HUES48 (cell line): ENCODE data around the gene ATG4B.
A peak's percentile ranks its signal among the peaks of the same experiment; 100 is the strongest.

Source experiments
- H3K27ac ChIP-seq: one replicate; pipeline ENCODE4 v1.7.0; 2013; ENCODE audit warnings: low read depth, low read length, inconsistent platforms
- H3K27me3 ChIP-seq: 2 replicates; pipeline ENCODE4 v1.6.1; 2013; ENCODE audit warnings: mild to moderate bottlenecking, low read length; ENCODE audit not compliant: control insufficient read depth, insufficient read depth
- H3K36me3 ChIP-seq: 2 replicates; pipeline ENCODE4 v1.6.1; 2013; ENCODE audit warnings: low read length; ENCODE audit not compliant: control insufficient read depth, insufficient read depth
- H3K4me1 ChIP-seq: 2 replicates; pipeline ENCODE4 v1.6.1; 2013; ENCODE audit warnings: mild to moderate bottlenecking, low read length; ENCODE audit not compliant: control insufficient read depth, insufficient read depth
- H3K4me3 ChIP-seq: 2 replicates; pipeline ENCODE4 v1.5.1; 2013; ENCODE audit warnings: mild to moderate bottlenecking, low read depth, low read length
- H3K9ac ChIP-seq: 2 replicates; pipeline ENCODE4 v1.6.1; 2013; ENCODE audit warnings: mild to moderate bottlenecking, low read depth, low read length, moderate library complexity
- H3K9me3 ChIP-seq: 2 replicates; pipeline ENCODE4 v1.6.1; 2013; ENCODE audit warnings: low read length; ENCODE audit not compliant: control insufficient read depth, insufficient read depth

Gene ATG4B

DNA sequence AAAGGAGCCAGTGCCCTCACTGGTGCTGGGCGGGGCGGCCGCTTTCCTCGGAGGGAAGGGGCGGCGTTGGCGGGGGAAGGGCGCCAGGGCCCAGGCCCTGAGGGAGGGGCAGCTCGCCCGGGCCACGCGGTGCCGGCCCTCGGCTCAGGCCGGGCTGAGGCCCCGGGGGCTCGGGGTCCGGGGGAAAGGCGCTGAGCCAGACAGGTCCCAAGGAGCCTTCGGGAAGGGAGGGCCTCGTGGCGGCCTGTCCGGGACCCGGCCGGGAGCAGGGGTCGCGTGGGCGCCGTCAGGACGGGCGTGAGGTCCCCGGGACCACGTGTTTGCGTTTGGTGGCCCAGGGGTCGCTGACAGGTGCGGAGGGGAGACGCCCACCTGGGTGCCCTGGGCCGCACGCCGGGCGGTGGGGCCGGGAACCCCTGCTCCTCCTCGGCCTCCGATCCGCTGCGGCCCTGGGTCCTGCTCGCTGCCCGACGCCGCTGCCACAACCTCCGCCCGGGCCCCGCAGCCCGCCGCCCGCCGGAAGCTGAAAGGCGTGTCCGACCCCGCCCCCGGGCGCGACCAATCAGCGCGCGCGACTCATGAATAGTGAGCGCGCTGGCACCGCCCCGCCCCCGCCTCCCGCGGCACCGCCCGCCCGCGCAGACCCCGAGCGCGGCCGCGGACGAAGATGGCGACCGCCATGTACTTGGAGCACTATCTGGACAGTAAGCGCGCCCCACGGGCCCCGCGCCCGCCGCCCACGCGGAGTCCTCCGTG is 64.1 kb downstream of the ATG4B start, which contains the start of gene ING5:
ING5 (plus strand) TSS at position 641 of the 756 bp plus-strand sequence; CDS start at position 668, 27 bp downstream.
- Histone ChIP-seq H3K9me3 (no peaks in the 10 kb centered on the region), H3K4me3 (peak within 1 kb of the TSS; percentile 83), H3K27me3 (no peaks in the 10 kb centered on the region), H3K36me3 (peaks cover 23% of the 10 kb centered on the region), H3K4me1 (peaks cover 6% of the 10 kb centered on the region; the same call in 1 of the 2 replicates), H3K9ac (peak within 1 kb of the TSS; percentile 98), H3K27ac (peak within 1 kb of the TSS; percentile 98)

DNA sequence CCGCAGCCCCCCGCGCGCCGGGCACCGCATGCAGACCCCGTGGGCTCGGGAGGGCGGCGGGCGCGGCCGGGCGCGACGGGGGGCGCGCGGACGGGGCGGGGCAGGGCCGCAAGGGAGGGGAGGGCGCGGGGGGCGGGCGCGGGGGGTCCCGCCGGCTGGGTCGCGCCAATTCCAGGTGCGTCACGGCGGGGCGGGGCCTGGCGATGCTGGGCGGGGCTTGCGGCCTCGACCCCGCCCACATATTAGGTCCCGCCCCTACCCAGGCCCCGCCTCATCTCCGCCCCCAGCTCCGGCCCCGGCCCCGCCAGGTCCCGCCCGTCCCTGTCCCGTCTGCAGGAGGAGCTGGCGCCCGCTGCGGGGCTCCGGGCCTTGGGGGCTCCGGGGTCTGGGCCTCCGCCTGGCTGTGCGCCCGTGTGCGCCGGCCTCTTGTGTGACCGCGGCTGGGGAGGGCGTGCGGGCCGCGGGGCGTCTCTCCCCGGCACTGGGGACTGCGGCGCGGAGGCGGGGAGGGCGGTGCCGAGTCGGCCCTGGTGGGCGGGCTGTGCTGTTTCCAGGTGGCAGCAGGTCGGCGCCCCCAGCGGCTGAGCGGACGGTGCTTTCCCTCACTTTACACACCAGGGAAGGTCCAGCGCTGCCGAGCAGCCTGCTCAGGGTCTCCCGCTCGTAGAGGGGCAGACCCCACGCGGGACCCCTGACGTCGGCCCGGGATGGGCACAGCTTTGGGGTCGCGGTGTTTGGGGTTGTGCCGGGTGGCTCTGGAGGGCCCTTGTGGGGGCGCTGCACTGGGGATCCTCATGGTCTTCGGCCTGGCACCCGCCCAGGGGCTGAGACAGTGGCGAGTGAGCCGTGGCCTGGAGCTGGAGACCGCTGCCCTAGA is 64.9 kb downstream of the ATG4B start:
- H3K27ac ChIP-seq, result peak overlapping the region; percentile 98
- no peaks in the 10 kb centered on the region for H3K27me3 ChIP-seq
- peaks cover 29% of the 10 kb centered on the region for H3K36me3 ChIP-seq

DNA sequence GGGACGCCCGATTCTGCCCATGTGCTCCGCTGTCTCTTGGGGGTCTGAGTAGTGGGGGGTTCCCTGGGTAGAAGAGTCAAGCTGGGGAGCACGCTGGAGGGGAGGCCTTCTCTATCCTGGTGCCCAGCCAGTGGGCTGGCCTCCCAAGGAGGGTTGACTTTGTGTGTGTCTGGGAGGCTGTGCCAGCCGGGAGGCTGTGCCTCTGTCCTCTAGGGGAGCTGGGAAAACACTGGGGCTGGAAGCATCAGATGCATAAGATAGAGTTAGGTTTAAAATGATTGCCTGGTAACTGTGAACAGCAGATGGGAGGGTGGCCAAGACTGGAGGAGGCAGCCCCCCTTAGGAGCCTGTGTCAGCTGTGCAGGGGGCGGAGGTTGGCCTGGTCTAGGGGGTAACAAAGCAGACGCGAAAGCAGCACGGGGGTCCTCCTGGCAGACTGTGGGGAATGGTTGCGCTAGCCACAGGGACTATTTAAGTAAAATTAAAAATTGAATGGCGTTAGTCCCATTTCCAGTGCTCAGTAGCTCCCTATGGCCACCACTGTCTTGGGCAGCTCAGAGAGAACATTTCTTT is 65.6 kb downstream of the ATG4B start:
- H3K27me3 ChIP-seq, result no peaks in the 10 kb centered on the region
- no peaks in the 10 kb centered on the region for H3K9me3 ChIP-seq
- peak overlapping the region; percentile 78 for H3K27ac ChIP-seq
- peaks cover 35% of the 10 kb centered on the region for H3K36me3 ChIP-seq
- peak overlapping the region; percentile 30; the same call in 1 of the 2 replicates for H3K9ac ChIP-seq
- H3K4me1 ChIP-seq, result peaks cover 6% of the 10 kb centered on the region; the same call in 1 of the 2 replicates
- H3K4me3 ChIP-seq, result peak overlapping the region; percentile 68

More for the DNA sequence above, 64.9 kb downstream of the ATG4B start:
- Histone ChIP-seq H3K4me3 (peak overlapping the region; percentile 83), H3K4me1 (peaks cover 6% of the 10 kb centered on the region; the same call in 1 of the 2 replicates), H3K9ac (peak overlapping the region; percentile 66; the same call in 1 of the 2 replicates), H3K9me3 (no peaks in the 10 kb centered on the region)

DNA sequence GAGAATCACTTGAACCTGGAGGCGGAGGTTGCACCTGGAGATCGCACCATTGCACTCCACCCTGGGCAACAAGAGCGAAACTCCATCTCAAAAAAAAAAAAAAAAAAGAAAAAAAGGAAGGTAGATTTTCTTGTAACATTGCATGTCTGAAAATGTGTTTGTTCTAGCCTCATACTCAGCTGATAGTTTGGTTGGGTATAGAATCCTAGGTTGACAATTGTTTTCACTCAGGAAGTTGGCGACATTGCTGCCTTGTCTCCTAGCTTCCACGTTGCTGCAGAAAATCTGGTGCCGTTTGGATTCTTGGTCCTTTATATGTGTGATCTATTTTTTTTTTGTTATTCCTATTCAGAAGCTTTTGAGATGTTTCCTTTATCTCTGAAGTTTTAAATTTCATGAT is 69.0 kb downstream of the ATG4B start:
- Histone ChIP-seq H3K9me3 (no peaks in the 10 kb centered on the region), H3K4me1 (peaks cover 6% of the 10 kb centered on the region; the same call in 1 of the 2 replicates), H3K4me3 (no peak overlapping the region), H3K36me3 (peaks cover 67% of the 10 kb centered on the region), H3K27me3 (no peaks in the 10 kb centered on the region), H3K9ac (no peak overlapping the region), H3K27ac (no peak overlapping the region)

DNA sequence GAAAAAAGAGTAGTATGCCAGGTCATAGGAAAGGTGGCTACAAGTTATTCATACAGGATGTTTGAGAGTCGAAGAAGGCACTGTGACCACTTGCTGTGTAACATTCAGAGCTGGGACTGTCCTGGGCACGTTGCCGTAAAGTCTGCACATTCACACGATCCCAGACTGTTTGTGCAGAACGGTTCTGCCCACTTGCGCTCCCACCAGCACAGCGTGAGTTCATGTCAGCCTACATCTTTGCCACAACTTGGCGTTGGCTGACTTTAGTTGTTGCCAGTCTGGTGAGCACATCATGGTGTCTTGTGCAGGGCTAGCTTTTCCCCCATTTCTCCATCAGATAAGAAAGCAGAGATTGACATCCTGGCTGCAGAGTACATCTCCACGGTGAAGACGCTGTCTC is 71.4 kb downstream of the ATG4B start:
- H3K9me3 ChIP-seq, result no peaks in the 10 kb centered on the region

DNA sequence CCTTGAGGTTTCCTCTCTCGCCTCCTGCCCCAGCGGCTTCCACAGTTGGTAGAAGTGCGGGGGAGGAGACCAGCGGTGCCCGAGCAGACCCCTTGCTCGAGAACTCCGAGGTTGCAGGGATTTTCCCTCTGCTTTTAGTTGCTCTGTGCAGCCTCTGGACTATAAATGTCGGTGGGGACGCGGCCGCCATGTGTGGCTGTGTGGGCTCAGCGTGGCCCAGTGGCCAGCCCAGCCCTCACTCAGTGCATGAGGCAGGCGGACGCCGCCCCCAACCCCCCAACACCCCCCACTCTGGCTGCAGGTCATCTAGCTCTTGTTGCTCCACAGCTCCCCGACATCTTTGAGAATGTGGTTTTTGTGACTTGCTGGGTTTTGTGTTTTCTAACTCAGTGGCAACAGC is 81.6 kb downstream of the ATG4B start:
- Histone ChIP-seq H3K27me3 (no peaks in the 10 kb centered on the region), H3K9me3 (peaks cover 13% of the 10 kb centered on the region), H3K4me3 (no peak overlapping the region), H3K36me3 (peaks cover 81% of the 10 kb centered on the region), H3K4me1 (no peaks in the 10 kb centered on the region), H3K9ac (no peak overlapping the region), H3K27ac (no peak overlapping the region)

More for the DNA sequence above, 71.4 kb downstream of the ATG4B start:
- H3K4me1 ChIP-seq, result no peaks in the 10 kb centered on the region
- peaks cover 84% of the 10 kb centered on the region for H3K36me3 ChIP-seq
- no peak overlapping the region for H3K9ac ChIP-seq
- H3K27me3 ChIP-seq, result no peaks in the 10 kb centered on the region
- no peak overlapping the region for H3K4me3 ChIP-seq
- no peak overlapping the region for H3K27ac ChIP-seq

DNA sequence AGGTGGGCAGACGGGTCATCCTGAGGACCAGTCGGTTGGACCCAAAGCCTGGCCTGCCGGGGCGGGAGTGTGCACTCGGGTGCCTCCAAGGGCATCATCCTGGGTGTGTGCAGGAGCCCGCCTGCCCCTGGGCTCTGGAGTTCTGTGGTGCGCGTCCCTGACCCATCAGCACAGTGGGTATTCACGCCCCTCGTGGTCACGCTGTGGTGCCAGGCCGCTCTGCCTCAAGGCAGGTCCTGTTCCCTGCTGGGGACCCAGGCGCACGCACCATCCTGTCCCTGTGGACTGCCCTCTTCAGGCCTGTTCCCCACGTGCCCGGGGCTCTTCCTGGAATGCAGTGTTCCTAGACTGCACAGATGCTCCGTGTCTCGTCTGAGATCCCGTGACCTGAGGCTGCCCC is 82.6 kb downstream of the ATG4B start:
- no peak overlapping the region for H3K4me3 ChIP-seq
- H3K27ac ChIP-seq, result no peak overlapping the region
- H3K27me3 ChIP-seq, result no peaks in the 10 kb centered on the region
- H3K9me3 ChIP-seq, result peaks cover 13% of the 10 kb centered on the region
- peaks cover 79% of the 10 kb centered on the region for H3K36me3 ChIP-seq
- H3K4me1 ChIP-seq, result no peaks in the 10 kb centered on the region
- no peak overlapping the region for H3K9ac ChIP-seq

DNA sequence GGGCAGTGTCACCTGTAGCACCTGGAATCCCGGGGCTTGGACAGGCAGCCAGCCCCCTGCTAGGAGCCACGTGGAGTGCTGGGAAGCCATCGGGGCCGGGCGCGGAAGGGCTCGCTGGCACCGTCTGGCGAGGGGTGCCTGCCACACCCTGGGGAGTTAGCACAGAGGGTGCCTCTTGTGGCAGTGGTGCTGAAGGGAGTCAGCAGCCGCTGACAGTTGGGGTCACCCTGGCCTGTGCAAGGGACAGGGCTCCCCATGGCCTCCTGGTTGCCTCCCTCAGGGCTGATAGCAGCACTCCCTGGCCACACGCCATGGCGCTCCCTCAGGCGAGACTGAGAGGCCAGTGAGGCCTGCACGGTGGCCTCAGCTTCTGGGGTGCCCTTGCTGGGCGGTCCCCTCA is 83.1 kb downstream of the ATG4B start:
- no peaks in the 10 kb centered on the region for H3K4me1 ChIP-seq
- no peaks in the 10 kb centered on the region for H3K27me3 ChIP-seq
- H3K9ac ChIP-seq, result no peak overlapping the region
- H3K36me3 ChIP-seq, result peaks cover 81% of the 10 kb centered on the region
- H3K27ac ChIP-seq, result no peak overlapping the region
- no peak overlapping the region for H3K4me3 ChIP-seq
- peaks cover 13% of the 10 kb centered on the region for H3K9me3 ChIP-seq

DNA sequence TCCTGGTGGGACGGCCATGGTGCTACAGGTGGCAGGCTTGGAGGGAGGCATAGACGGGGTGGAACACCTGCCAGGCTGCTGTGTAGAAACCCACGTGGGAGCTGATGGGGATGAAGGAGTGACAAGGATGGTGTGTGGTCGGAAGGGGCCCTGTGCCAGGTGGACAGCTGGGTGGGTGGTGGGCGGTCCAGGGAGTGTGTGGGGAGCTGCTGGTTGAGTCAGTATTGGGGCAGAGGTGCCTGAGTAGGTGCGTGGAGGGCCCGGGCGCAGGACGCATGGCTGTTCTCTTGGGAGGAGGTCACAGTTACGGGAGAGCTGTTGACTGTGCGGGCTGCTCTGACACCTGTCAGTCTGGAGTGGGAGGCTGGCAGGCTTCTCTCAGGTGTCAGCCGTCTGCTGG is 84.4 kb downstream of the ATG4B start:
- no peaks in the 10 kb centered on the region for H3K27me3 ChIP-seq
- H3K36me3 ChIP-seq, result peaks cover 77% of the 10 kb centered on the region
- no peak overlapping the region for H3K27ac ChIP-seq
- H3K9me3 ChIP-seq, result peaks cover 13% of the 10 kb centered on the region
- H3K9ac ChIP-seq, result no peak overlapping the region
- H3K4me1 ChIP-seq, result no peaks in the 10 kb centered on the region
- no peak overlapping the region for H3K4me3 ChIP-seq

DNA sequence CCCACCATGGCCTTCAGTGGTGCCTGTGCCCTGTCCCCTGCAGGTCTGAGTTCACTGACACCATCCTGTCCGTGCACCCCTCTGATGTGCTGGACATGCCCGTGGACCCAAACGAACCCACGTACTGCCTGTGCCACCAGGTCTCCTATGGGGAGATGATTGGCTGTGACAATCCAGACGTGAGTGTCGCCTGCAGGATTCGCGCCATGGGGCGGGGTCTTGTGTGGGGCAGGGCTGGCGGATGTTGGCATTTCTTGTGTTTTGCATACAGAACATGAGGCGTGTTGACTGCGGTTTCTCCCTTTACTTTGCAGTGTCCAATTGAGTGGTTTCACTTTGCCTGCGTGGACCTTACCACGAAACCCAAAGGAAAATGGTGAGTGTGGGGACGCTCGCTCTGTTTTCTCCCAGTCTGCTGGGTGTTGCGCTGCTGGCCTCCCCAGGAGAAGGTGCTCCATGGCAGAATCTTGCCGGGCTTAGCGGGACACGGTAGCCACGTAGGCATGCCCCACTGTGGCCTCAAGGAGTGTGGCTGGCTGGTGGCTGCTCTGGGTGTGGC is 85.5 kb downstream of the ATG4B start:
- Histone ChIP-seq H3K9ac (no peak overlapping the region), H3K4me3 (no peak overlapping the region), H3K27ac (no peak overlapping the region), H3K4me1 (no peaks in the 10 kb centered on the region), H3K36me3 (peaks cover 75% of the 10 kb centered on the region), H3K27me3 (no peaks in the 10 kb centered on the region), H3K9me3 (peaks cover 13% of the 10 kb centered on the region)
